Duodenal mucosa (tissue), 2 donors: ENCODE results near the gene USB1.
A peak's percentile ranks its signal among the peaks of the same experiment; 100 is the strongest.

Experiments used
- H3K27ac ChIP-seq: one replicate; pipeline ENCODE4 v1.7.0; 2013; ENCODE audit warnings: low read depth, low read length
- H3K27me3 ChIP-seq, 2 donors: one replicate each; pipeline ENCODE4 v1.7.0; 2013; ENCODE audit warnings: low read length in 2 of 2, control low read depth in 1 of 2; ENCODE audit not compliant: insufficient read depth in 2 of 2, control insufficient read depth in 1 of 2
- H3K36me3 ChIP-seq, 2 donors: one replicate each; pipeline ENCODE4 v1.7.0; 2013; ENCODE audit warnings: low read length in 2 of 2, control low read depth in 1 of 2; ENCODE audit not compliant: insufficient read depth in 2 of 2, control insufficient read depth in 1 of 2
- H3K4me1 ChIP-seq, 2 donors: one replicate each; pipeline ENCODE4 v1.7.0; 2013; ENCODE audit warnings: low read length in 2 of 2, control low read depth in 1 of 2; ENCODE audit not compliant: insufficient read depth in 2 of 2, control insufficient read depth in 1 of 2
- H3K4me3 ChIP-seq, 2 donors: one replicate each; pipeline ENCODE4 v1.7.0; 2013; ENCODE audit warnings: low read length in 2 of 2, low read depth in 1 of 2
- H3K9ac ChIP-seq, 2 donors: one replicate each; pipeline ENCODE4 v1.7.0; 2013; ENCODE audit warnings: low read length in 2 of 2, low read depth in 1 of 2
- H3K9me3 ChIP-seq, 2 donors: one replicate each; pipeline ENCODE4 v1.7.0; 2013; ENCODE audit warnings: low read length in 2 of 2, control low read depth in 1 of 2; ENCODE audit not compliant: control insufficient read depth in 1 of 2

USB1 gene

GRCh38 chr16:58031016-58031800 is 30.0 kb downstream of the USB1 start:
- no peaks in the 10 kb centered on the region for H3K27me3 ChIP-seq
- H3K4me1 ChIP-seq: peaks cover 44 to 48% of the 10 kb centered on the region in 2 donors
- H3K4me3 ChIP-seq: no peak overlapping the region
- no peaks in the 10 kb centered on the region for H3K9me3 ChIP-seq
- H3K36me3 ChIP-seq: peaks cover 0 to 4% of the 10 kb centered on the region in 2 donors
- H3K9ac ChIP-seq: no peak overlapping the region
- peak overlapping the region; percentile 17 for H3K27ac ChIP-seq

DNA sequence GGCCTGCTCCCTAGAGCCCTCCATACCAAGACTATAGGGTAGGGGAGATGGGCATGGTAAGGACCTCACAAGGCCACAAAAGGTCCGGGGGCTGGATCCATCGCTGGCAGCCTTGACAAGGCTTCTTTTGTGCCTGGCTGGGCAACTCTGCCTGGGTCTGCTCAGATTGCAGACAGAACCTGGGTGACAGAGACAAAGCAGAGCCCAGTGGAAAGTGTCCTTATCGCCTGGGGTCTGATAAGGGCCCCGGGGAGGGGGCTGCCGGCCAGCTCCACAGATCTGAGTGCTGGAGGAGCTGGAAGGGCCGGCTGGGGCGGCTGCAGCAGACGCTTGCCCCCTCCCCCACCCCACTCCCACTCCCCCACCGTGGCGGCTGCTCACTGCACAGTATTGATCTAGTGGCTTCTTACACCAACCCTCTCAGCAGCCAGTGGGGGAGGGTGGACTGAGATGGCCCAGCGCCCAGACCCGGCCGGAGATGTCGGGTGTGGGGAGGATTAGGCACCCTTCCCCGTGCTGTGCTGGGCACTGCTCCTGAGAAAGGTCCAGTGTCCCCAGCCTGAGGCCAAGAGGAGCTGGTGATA is 31.6 kb downstream of the USB1 start:
- Histone ChIP-seq H3K27me3 (no peaks in the 10 kb centered on the region), H3K9me3 (no peaks in the 10 kb centered on the region), H3K4me1 (peaks cover 39 to 46% of the 10 kb centered on the region in 2 donors), H3K27ac (no peak overlapping the region), H3K36me3 (peaks cover 4 to 9% of the 10 kb centered on the region in 2 donors), H3K4me3 (no peak overlapping the region), H3K9ac (no peak overlapping the region)

DNA sequence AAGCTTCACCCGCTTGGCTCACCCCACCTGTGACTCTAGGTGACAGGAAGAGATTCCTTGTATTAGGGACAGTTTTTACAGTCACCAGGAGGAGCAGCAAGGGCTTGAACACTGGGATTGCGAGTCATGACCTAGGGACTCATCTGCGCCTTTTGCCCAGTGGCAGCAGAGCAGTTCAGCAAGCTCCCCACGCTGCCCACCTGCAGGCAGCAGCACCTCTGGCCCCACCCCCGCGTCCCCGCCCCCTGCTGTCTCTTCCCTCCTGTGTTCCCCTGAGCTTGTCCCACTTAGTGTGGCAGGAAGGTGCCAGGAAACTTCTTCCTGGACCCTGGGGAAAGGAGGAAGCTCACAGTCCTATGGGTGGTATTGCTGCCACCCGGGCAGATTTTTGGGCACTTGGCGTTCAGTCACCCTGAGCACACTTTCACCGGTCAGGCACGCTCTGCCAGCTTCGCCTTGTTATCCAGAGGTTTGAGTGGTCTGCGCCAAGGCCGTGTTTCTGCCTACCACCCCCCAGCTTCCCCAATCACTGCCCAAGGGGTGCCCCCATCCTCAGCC is 33.0 kb downstream of the USB1 start:
- peaks cover 25 to 32% of the 10 kb centered on the region in 2 donors for H3K4me1 ChIP-seq
- no peak overlapping the region for H3K9ac ChIP-seq
- no peak overlapping the region for H3K27ac ChIP-seq
- no peaks in the 10 kb centered on the region for H3K9me3 ChIP-seq
- no peaks in the 10 kb centered on the region for H3K27me3 ChIP-seq
- no peak overlapping the region for H3K4me3 ChIP-seq
- peaks cover 8 to 23% of the 10 kb centered on the region in 2 donors for H3K36me3 ChIP-seq

GRCh38 chr16:58034774-58035173 is 33.6 kb downstream of the USB1 start:
- no peak overlapping the region for H3K27ac ChIP-seq
- H3K36me3 ChIP-seq: peaks cover 12 to 29% of the 10 kb centered on the region in 2 donors
- H3K9me3 ChIP-seq: no peaks in the 10 kb centered on the region
- no peaks in the 10 kb centered on the region for H3K27me3 ChIP-seq
- peaks cover 19 to 26% of the 10 kb centered on the region in 2 donors for H3K4me1 ChIP-seq
- H3K4me3 ChIP-seq: no peak overlapping the region
- no peak overlapping the region for H3K9ac ChIP-seq

DNA sequence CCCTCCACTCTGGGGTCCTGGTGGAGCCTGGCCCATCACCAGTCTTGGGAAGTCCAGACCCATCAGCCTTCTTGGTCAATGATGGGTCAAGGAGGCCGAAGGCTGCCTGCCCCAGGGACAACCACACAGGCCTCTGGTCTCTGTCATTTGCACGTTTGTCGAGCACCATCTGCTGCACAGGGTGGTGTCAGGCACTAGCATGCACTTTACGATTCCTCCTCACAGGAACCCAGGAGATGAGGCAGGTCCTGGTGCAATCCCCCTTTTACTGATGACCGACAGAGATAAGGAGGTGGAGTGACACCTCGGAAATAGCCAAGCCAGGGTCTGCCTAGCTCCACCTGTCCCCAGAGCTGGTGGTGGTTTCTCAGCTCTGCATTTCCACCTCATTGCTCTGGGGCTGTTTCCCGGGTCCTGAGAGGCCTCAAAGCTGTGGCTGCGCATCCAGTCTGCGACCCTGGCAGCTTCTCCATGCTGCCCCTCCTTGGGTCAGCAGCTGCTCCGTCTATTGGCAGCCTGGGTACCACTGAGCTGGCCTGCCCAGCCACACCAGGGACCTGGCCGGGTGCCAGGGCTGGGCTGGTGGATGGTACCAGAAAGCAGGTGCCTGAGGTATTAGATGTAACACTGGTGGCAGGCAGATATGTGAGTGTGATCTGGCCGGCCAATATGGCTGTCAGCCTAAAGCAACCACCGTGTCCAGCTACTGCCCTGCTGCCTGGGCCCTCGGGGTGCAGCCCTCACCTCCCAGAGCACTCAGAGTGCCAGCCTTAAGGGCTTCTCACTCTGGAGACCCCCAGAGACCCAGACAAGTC is 34.4 kb downstream of the USB1 start:
- Histone ChIP-seq H3K27ac (no peak overlapping the region), H3K4me3 (no peak overlapping the region), H3K4me1 (peaks cover 12 to 18% of the 10 kb centered on the region in 2 donors), H3K36me3 (peaks cover 20 to 37% of the 10 kb centered on the region in 2 donors), H3K9me3 (no peaks in the 10 kb centered on the region), H3K27me3 (no peaks in the 10 kb centered on the region), H3K9ac (no peak overlapping the region)

GRCh38 chr16:58036943-58037342 is 35.7 kb downstream of the USB1 start:
- Histone ChIP-seq H3K27ac (no peak overlapping the region), H3K4me1 (peaks cover 7 to 9% of the 10 kb centered on the region in 2 donors), H3K4me3 (no peak overlapping the region), H3K36me3 (peaks cover 27 to 47% of the 10 kb centered on the region in 2 donors), H3K27me3 (no peaks in the 10 kb centered on the region), H3K9me3 (no peaks in the 10 kb centered on the region), H3K9ac (no peak overlapping the region)

- no peaks in the 10 kb centered on the region for H3K27me3 ChIP-seq
- peaks cover 2 to 3% of the 10 kb centered on the region in 2 donors for H3K4me1 ChIP-seq
- no peak overlapping the region for H3K27ac ChIP-seq
- H3K9ac ChIP-seq: no peak overlapping the region
- H3K4me3 ChIP-seq: no peak overlapping the region
- no peaks in the 10 kb centered on the region for H3K9me3 ChIP-seq
- peaks cover 32 to 53% of the 10 kb centered on the region in 2 donors for H3K36me3 ChIP-seq
Observed at GRCh38 chr16:58037365-58038057, 36.3 kb downstream of the USB1 start.

DNA sequence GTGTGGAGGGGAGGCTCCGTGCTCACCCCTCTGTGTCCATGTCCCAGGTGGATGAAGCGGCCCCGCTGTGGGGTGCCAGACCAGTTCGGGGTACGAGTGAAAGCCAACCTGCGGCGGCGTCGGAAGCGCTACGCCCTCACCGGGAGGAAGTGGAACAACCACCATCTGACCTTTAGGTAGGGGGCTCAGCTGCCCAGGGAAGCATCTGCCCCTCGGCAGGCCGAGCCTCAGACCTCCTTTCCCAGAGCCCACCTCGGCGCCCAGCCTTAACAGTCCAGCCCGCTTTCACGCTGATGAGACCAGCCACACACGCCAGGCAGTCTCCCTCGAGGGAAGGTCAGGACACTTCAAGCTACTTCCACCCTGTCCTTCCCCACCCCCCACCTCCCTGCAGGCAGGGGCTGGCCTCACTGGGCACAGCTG is 37.0 kb downstream of the USB1 start:
- H3K27ac ChIP-seq: no peak overlapping the region
- no peaks in the 10 kb centered on the region for H3K9me3 ChIP-seq
- peaks cover 38 to 60% of the 10 kb centered on the region in 2 donors for H3K36me3 ChIP-seq
- no peak overlapping the region for H3K9ac ChIP-seq
- no peak overlapping the region for H3K4me3 ChIP-seq
- H3K4me1 ChIP-seq: no peaks in the 10 kb centered on the region
- no peaks in the 10 kb centered on the region for H3K27me3 ChIP-seq

GRCh38 chr16:58039829-58040495 is 38.8 kb downstream of the USB1 start:
- Histone ChIP-seq H3K36me3 (peaks cover 44 to 76% of the 10 kb centered on the region in 2 donors), H3K4me1 (no peaks in the 10 kb centered on the region), H3K27ac (no peak overlapping the region), H3K9me3 (no peaks in the 10 kb centered on the region), H3K27me3 (no peaks in the 10 kb centered on the region), H3K4me3 (no peak overlapping the region), H3K9ac (no peak overlapping the region)
